K562 (cell line): ENCODE measurements around the gene PRSS53. TPM values are rescaled to one million over a fixed set of nuclear protein-coding genes. Genes with fewer than 3 reads are reported as not detected.

Experiments
- HDAC8 ChIP-seq: fragments of 450-650 bp; IDR thresholded peaks from 2 replicates; pipeline ENCODE4 v1.6.1; 2016; ENCODE audit warnings: mild to moderate bottlenecking, missing genetic modification characterization, moderate library complexity, missing compliant biosample characterization
- ILK ChIP-seq: fragments of 450-650 bp; IDR thresholded peaks from 2 replicates; pipeline ENCODE4 v1.6.1; 2016; ENCODE audit warnings: missing genetic modification characterization, low read depth, mild to moderate bottlenecking, missing compliant biosample characterization, moderate library complexity, borderline replicate concordance
- NR1H2 ChIP-seq: sonication (generic); formaldehyde crosslinking; IDR thresholded peaks from 2 replicates; pipeline ENCODE4 v1.4.0; 2020; ENCODE audit warnings: mild to moderate bottlenecking, missing genetic modification reagents
- RFX7 ChIP-seq: fragments of 250-450 bp; sonication (Bioruptor Pico); IDR thresholded peaks from 2 replicates; pipeline ENCODE4 v1.5.1; 2021; ENCODE audit warnings: mild to moderate bottlenecking
- ZNF41 ChIP-seq: fragments of 250-450 bp; sonication (Bioruptor Pico); conservative IDR thresholded peaks from 2 replicates; pipeline ENCODE4 v1.4.0; 2020; ENCODE audit warnings: mild to moderate bottlenecking
- polyA plus RNA-seq, 8 experiments: library from polyadenylated mRNA; depleted of rRNA in 4 of 8; stranded (reverse) in 5 of 8; unstranded in 3 of 8; fragments of >200 nt; fragmentation: Nextera tagmentation in 2 of 8; fragmentation: Illumina TruSeq in 1 of 8; extraction: Ambion mirVana in 2 of 8; extraction: Trizol in 1 of 8; gene quantifications; 2 replicates each; pipeline versions ENCODE4 v1.2.1 to v1.2.3, GENCODE V29; 2011 to 2014; ENCODE audit warnings: inconsistent platforms in 1 of 8, missing spikeins in 1 of 8
- total RNA-seq, 7 experiments: library from RNA; depleted of rRNA in 6 of 7; stranded (reverse); fragments of >200 nt in 6 of 7; fragmentation: Illumina TruSeq in 2 of 7; extraction: Trizol in 2 of 7; gene quantifications; 2 replicates each; pipeline versions ENCODE4 v1.2.1 to v1.2.3, GENCODE V29; 2011 to 2021; ENCODE audit warnings: low replicate concordance in 1 of 7
- TF ChIP-seq, protein P1 (sequence below): fragments of 450-650 bp; IDR thresholded peaks from 2 replicates; pipeline ENCODE4 v1.6.1; 2016; ENCODE audit warnings: low read depth
- TF ChIP-seq, protein P2 (sequence below): fragments of 200-600 bp; sonication (generic); IDR thresholded peaks from one replicate; pipeline ENCODE4 v1.6.1; 2012; ENCODE audit warnings: mild to moderate bottlenecking, low read depth, low read length, inconsistent platforms

PRSS53 gene
- total and polyA plus RNA-seq, 9 of the 15 experiments (the other 6 are each of a cell fraction or from before 2014, with no cell fraction given) = 0.40 to 1.9 (median 0.78) TPM; not detected in 2

- TF ChIP-seq, protein P1, sequence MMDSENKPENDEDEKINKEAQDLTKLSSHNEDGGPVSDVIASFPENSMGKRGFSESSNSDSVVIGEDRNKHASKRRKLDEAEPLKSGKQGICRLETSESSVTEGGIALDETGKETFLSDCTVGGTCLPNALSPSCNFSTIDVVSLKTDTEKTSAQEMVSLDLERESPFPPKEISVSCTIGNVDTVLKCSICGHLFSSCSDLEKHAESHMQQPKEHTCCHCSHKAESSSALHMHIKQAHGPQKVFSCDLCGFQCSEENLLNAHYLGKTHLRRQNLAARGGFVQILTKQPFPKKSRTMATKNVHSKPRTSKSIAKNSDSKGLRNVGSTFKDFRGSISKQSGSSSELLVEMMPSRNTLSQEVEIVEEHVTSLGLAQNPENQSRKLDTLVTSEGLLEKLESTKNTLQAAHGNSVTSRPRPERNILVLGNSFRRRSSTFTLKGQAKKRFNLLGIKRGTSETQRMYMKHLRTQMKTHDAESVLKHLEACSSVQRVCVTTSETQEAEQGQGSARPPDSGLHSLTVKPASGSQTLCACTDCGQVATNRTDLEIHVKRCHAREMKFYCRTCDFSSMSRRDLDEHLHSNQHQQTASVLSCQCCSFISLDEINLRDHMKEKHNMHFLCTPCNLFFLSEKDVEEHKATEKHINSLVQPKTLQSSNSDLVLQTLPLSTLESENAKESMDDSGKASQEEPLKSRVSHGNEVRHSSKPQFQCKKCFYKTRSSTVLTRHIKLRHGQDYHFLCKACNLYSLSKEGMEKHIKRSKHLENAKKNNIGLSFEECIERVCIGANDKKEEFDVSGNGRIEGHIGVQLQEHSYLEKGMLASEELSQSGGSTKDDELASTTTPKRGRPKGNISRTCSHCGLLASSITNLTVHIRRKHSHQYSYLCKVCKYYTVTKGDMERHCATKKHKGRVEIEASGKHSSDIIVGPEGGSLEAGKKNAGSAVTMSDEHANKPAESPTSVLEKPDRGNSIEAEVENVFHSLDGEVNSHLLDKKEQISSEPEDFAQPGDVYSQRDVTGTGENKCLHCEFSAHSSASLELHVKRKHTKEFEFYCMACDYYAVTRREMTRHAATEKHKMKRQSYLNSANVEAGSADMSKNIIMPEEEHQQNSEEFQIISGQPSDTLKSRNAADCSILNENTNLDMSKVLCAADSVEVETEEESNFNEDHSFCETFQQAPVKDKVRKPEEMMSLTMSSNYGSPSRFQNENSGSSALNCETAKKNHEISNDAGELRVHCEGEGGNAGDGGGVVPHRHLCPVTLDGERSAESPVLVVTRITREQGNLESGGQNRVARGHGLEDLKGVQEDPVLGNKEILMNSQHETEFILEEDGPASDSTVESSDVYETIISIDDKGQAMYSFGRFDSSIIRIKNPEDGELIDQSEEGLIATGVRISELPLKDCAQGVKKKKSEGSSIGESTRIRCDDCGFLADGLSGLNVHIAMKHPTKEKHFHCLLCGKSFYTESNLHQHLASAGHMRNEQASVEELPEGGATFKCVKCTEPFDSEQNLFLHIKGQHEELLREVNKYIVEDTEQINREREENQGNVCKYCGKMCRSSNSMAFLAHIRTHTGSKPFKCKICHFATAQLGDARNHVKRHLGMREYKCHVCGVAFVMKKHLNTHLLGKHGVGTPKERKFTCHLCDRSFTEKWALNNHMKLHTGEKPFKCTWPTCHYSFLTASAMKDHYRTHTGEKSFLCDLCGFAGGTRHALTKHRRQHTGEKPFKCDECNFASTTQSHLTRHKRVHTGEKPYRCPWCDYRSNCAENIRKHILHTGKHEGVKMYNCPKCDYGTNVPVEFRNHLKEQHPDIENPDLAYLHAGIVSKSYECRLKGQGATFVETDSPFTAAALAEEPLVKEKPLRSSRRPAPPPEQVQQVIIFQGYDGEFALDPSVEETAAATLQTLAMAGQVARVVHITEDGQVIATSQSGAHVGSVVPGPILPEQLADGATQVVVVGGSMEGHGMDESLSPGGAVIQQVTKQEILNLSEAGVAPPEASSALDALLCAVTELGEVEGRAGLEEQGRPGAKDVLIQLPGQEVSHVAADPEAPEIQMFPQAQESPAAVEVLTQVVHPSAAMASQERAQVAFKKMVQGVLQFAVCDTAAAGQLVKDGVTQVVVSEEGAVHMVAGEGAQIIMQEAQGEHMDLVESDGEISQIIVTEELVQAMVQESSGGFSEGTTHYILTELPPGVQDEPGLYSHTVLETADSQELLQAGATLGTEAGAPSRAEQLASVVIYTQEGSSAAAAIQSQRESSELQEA = 0 out of 2 replicates have a peak, but pooled peaks have one; percentile 15
- TF ChIP-seq ILK (no peak), ZNF41 (CRISPR knock-in tag) (no peak), RFX7 (CRISPR knock-in tag) (no peak), NR1H2 (CRISPR knock-in tag) (no peak), HDAC8 (no peak)
- TF ChIP-seq, protein P2, sequence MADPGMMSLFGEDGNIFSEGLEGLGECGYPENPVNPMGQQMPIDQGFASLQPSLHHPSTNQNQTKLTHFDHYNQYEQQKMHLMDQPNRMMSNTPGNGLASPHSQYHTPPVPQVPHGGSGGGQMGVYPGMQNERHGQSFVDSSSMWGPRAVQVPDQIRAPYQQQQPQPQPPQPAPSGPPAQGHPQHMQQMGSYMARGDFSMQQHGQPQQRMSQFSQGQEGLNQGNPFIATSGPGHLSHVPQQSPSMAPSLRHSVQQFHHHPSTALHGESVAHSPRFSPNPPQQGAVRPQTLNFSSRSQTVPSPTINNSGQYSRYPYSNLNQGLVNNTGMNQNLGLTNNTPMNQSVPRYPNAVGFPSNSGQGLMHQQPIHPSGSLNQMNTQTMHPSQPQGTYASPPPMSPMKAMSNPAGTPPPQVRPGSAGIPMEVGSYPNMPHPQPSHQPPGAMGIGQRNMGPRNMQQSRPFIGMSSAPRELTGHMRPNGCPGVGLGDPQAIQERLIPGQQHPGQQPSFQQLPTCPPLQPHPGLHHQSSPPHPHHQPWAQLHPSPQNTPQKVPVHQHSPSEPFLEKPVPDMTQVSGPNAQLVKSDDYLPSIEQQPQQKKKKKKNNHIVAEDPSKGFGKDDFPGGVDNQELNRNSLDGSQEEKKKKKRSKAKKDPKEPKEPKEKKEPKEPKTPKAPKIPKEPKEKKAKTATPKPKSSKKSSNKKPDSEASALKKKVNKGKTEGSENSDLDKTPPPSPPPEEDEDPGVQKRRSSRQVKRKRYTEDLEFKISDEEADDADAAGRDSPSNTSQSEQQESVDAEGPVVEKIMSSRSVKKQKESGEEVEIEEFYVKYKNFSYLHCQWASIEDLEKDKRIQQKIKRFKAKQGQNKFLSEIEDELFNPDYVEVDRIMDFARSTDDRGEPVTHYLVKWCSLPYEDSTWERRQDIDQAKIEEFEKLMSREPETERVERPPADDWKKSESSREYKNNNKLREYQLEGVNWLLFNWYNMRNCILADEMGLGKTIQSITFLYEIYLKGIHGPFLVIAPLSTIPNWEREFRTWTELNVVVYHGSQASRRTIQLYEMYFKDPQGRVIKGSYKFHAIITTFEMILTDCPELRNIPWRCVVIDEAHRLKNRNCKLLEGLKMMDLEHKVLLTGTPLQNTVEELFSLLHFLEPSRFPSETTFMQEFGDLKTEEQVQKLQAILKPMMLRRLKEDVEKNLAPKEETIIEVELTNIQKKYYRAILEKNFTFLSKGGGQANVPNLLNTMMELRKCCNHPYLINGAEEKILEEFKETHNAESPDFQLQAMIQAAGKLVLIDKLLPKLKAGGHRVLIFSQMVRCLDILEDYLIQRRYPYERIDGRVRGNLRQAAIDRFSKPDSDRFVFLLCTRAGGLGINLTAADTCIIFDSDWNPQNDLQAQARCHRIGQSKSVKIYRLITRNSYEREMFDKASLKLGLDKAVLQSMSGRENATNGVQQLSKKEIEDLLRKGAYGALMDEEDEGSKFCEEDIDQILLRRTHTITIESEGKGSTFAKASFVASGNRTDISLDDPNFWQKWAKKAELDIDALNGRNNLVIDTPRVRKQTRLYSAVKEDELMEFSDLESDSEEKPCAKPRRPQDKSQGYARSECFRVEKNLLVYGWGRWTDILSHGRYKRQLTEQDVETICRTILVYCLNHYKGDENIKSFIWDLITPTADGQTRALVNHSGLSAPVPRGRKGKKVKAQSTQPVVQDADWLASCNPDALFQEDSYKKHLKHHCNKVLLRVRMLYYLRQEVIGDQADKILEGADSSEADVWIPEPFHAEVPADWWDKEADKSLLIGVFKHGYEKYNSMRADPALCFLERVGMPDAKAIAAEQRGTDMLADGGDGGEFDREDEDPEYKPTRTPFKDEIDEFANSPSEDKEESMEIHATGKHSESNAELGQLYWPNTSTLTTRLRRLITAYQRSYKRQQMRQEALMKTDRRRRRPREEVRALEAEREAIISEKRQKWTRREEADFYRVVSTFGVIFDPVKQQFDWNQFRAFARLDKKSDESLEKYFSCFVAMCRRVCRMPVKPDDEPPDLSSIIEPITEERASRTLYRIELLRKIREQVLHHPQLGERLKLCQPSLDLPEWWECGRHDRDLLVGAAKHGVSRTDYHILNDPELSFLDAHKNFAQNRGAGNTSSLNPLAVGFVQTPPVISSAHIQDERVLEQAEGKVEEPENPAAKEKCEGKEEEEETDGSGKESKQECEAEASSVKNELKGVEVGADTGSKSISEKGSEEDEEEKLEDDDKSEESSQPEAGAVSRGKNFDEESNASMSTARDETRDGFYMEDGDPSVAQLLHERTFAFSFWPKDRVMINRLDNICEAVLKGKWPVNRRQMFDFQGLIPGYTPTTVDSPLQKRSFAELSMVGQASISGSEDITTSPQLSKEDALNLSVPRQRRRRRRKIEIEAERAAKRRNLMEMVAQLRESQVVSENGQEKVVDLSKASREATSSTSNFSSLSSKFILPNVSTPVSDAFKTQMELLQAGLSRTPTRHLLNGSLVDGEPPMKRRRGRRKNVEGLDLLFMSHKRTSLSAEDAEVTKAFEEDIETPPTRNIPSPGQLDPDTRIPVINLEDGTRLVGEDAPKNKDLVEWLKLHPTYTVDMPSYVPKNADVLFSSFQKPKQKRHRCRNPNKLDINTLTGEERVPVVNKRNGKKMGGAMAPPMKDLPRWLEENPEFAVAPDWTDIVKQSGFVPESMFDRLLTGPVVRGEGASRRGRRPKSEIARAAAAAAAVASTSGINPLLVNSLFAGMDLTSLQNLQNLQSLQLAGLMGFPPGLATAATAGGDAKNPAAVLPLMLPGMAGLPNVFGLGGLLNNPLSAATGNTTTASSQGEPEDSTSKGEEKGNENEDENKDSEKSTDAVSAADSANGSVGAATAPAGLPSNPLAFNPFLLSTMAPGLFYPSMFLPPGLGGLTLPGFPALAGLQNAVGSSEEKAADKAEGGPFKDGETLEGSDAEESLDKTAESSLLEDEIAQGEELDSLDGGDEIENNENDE = no peak
These were observed 14.6 kb downstream of the PRSS53 start, which contains the start of the genes ZNF646 and ZNF668 (continued) for GRCh38 chr16:31073970-31074813.
